H9 (cell line): ENCODE results near the gene DENND1C. TPM values are rescaled to one million over a fixed set of nuclear protein-coding genes. Genes with fewer than 3 reads are reported as not detected.

ENCODE experiments used
- DNase-seq: peaks from one replicate; pipeline ENCODE4 v3.0.0-alpha.2; 2017
- H2AFZ ChIP-seq: one replicate; pipeline ENCODE4 v1.6.1; 2013; ENCODE audit warnings: mild to moderate bottlenecking, low read length, control low read depth, moderate library complexity
- H2AK5ac ChIP-seq: 2 replicates; pipeline ENCODE4 v1.6.1; 2013; ENCODE audit warnings: low read length, control low read depth, mixed read lengths; ENCODE audit not compliant: insufficient read length
- H2BK120ac ChIP-seq: one replicate; pipeline ENCODE4 v1.6.1; 2013; ENCODE audit warnings: low read depth, mild to moderate bottlenecking, low read length, control low read depth, inconsistent platforms; ENCODE audit not compliant: poor library complexity, severe bottlenecking
- H2BK12ac ChIP-seq: 2 replicates; pipeline ENCODE4 v1.6.1; 2013; ENCODE audit warnings: low read length, control low read depth, mixed read lengths, low read depth; ENCODE audit not compliant: insufficient read length
- H2BK15ac ChIP-seq: 2 replicates; pipeline ENCODE4 v1.6.1; 2013; ENCODE audit warnings: low read depth, low read length, control low read depth
- H2BK20ac ChIP-seq: one replicate; pipeline ENCODE4 v1.6.1; 2013; ENCODE audit warnings: low read depth, mild to moderate bottlenecking, low read length, control low read depth, inconsistent platforms; ENCODE audit not compliant: poor library complexity, severe bottlenecking
- H2BK5ac ChIP-seq: 2 replicates; pipeline ENCODE4 v1.6.1; 2013; ENCODE audit warnings: low read length, control low read depth, mixed read lengths; ENCODE audit not compliant: insufficient read length
- H3K14ac ChIP-seq: 2 replicates; pipeline ENCODE4 v1.6.1; 2013; ENCODE audit warnings: low read length, control low read depth; ENCODE audit not compliant: insufficient read depth
- H3K18ac ChIP-seq: 2 replicates; pipeline ENCODE4 v1.6.1; 2013; ENCODE audit warnings: low read depth, mild to moderate bottlenecking, mixed read lengths, low read length, control low read depth; ENCODE audit not compliant: insufficient read length
- H3K23ac ChIP-seq: 2 replicates; pipeline ENCODE4 v1.6.1; 2013; ENCODE audit warnings: low read length, control low read depth, mixed read lengths, low read depth; ENCODE audit not compliant: insufficient read length
- H3K23me2 ChIP-seq: 2 replicates; pipeline ENCODE4 v1.6.1; 2013; ENCODE audit warnings: low read depth, mild to moderate bottlenecking, mixed read lengths, low read length, control low read depth; ENCODE audit not compliant: insufficient read length, poor library complexity, severe bottlenecking
- H3K27ac ChIP-seq: 2 replicates; pipeline ENCODE4 v1.5.1; 2013; ENCODE audit warnings: low read length, control low read depth, mixed read lengths, low read depth; ENCODE audit not compliant: insufficient read length
- H3K27me3 ChIP-seq: 2 replicates; pipeline ENCODE4 v1.6.1; 2013; ENCODE audit warnings: low read length, control low read depth, inconsistent platforms; ENCODE audit not compliant: insufficient read depth
- H3K4ac ChIP-seq: 2 replicates; pipeline ENCODE4 v1.6.1; 2013; ENCODE audit warnings: low read depth, mild to moderate bottlenecking, control low read depth, inconsistent platforms, low read length, moderate library complexity
- H3K4me1 ChIP-seq: 2 replicates; pipeline ENCODE4 v1.6.1; 2013; ENCODE audit warnings: low read length, control low read depth, inconsistent platforms; ENCODE audit not compliant: insufficient read depth
- H3K4me2 ChIP-seq: 2 replicates; pipeline ENCODE4 v1.6.1; 2013; ENCODE audit warnings: low read length, control low read depth, mixed read lengths; ENCODE audit not compliant: insufficient read length, insufficient read depth
- H3K56ac ChIP-seq: 2 replicates; pipeline ENCODE4 v1.6.1; 2013; ENCODE audit warnings: low read depth, mild to moderate bottlenecking, mixed read lengths, low read length, control low read depth; ENCODE audit not compliant: insufficient read length
- H3K79me1 ChIP-seq: 2 replicates; pipeline ENCODE4 v1.6.1; 2013; ENCODE audit warnings: low read depth, mild to moderate bottlenecking, moderate library complexity, low read length, control low read depth, inconsistent platforms; ENCODE audit not compliant: insufficient read depth, poor library complexity, severe bottlenecking
- H3K79me2 ChIP-seq: 2 replicates; pipeline ENCODE4 v1.6.1; 2013; ENCODE audit warnings: low read length, control low read depth, inconsistent platforms; ENCODE audit not compliant: insufficient read depth
- H3K9ac ChIP-seq: 2 replicates; pipeline ENCODE4 v1.6.1; 2013; ENCODE audit warnings: low read length, control low read depth, mixed read lengths; ENCODE audit not compliant: insufficient read length; ENCODE audit errors: extremely low read depth
- H3K9me3 ChIP-seq: one replicate; pipeline ENCODE4 v1.6.1; 2013; ENCODE audit warnings: low read depth, low read length, inconsistent platforms; ENCODE audit not compliant: control insufficient read depth
- H3T11ph ChIP-seq: one replicate; pipeline ENCODE4 v1.6.1; 2013; ENCODE audit warnings: mild to moderate bottlenecking, low read length, control low read depth, inconsistent platforms
- H4K20me1 ChIP-seq: one replicate; pipeline ENCODE4 v1.6.1; 2013; ENCODE audit not compliant: control insufficient read depth, insufficient read length, insufficient read depth
- H4K5ac ChIP-seq: 2 replicates; pipeline ENCODE4 v1.6.1; 2013; ENCODE audit warnings: low read depth, mild to moderate bottlenecking, mixed read lengths, low read length, control low read depth; ENCODE audit not compliant: insufficient read length
- H4K8ac ChIP-seq: replicated peaks from 2 replicates; pipeline ENCODE4 v1.6.1; 2013; ENCODE audit warnings: low read length, control low read depth, mixed read lengths, low read depth; ENCODE audit not compliant: insufficient read length
- H4K91ac ChIP-seq: 2 replicates; pipeline ENCODE4 v1.6.1; 2013; ENCODE audit warnings: low read depth, mild to moderate bottlenecking, moderate library complexity, mixed read lengths, low read length, control low read depth; ENCODE audit not compliant: insufficient read length
- H3K27ac Mint-ChIP-seq, 3 experiments: 2 replicates in 2 of 3; 3 replicates in 1 of 3; pipeline ENCODE4 v1.8.0; 2020 to 2021; ENCODE audit warnings: mixed read lengths in 3 of 3, mild to moderate bottlenecking in 1 of 3, moderate library complexity in 1 of 3
- H3K27me3 Mint-ChIP-seq: 2 replicates; pipeline ENCODE4 v1.8.0; 2021; ENCODE audit warnings: low read depth, mild to moderate bottlenecking, moderate library complexity, mixed read lengths
- H3K36me3 Mint-ChIP-seq, 3 experiments: 2 replicates in 2 of 3; 3 replicates in 1 of 3; pipeline ENCODE4 v1.8.0; 2020 to 2021; ENCODE audit warnings: low read depth in 3 of 3, mixed read lengths in 3 of 3; ENCODE audit not compliant: insufficient read depth in 1 of 3
- H3K4me1 Mint-ChIP-seq, 2 experiments: 2 replicates each; pipeline ENCODE4 v1.8.0; 2020; ENCODE audit warnings: mixed read lengths in 2 of 2
- H3K4me3 Mint-ChIP-seq, 2 experiments: 2 replicates in 1 of 2; 3 replicates in 1 of 2; pipeline ENCODE4 v1.8.0; 2020 to 2021; ENCODE audit warnings: mild to moderate bottlenecking in 2 of 2, mixed read lengths in 2 of 2, moderate library complexity in 1 of 2
- H3K9me3 Mint-ChIP-seq, 2 experiments: 2 replicates in 1 of 2; 3 replicates in 1 of 2; pipeline ENCODE4 v1.8.0; 2020; ENCODE audit warnings: mild to moderate bottlenecking in 2 of 2, mixed read lengths in 2 of 2, moderate library complexity in 1 of 2
- CTCF ChIP-seq: fragments of 200-600 bp; sonication (generic); conservative IDR thresholded peaks from 3 replicates; pipeline ENCODE4 v1.8.0; 2021; ENCODE audit warnings: antibody characterized with exemption, mild to moderate bottlenecking
- WGBS: extraction: QIAGEN DNeasy Blood & Tissue Kit; methylation state at CpG from one replicate; pipeline ENCODE4 v1.1.7; 2013; ENCODE audit warnings: missing lambda C conversion rate, low lambda C conversion rate, mixed read lengths; ENCODE audit not compliant: insufficient read length; ENCODE audit errors: extremely low coverage; 5-methylcytosine and 5-hydroxymethylcytosine counted together
- total RNA-seq: library from RNA; stranded (reverse); gene quantifications from 2 replicates; pipeline ENCODE4 v1.2.1, GENCODE V29; 2021

DENND1C gene
- total RNA-seq, 1 experiment from 2014 or later = 2.4 TPM

GRCh38 chr19:6452223-6452614 is 29.4 kb downstream of the DENND1C start:
- Histone ChIP-seq H4K5ac (no peak overlapping the region), H4K91ac (no peak overlapping the region), H3K9me3 (peaks cover 8% of the 10 kb centered on the region), H2AK5ac (no peak overlapping the region), H3K4me1 (no peaks in the 10 kb centered on the region), H2BK120ac (no peak overlapping the region), H2BK5ac (no peak overlapping the region), H3K4ac (no peak overlapping the region), H3K18ac (no peak overlapping the region), H3K56ac (no peak overlapping the region), H3K27ac (no peak overlapping the region), H4K20me1 (no peaks in the 10 kb centered on the region), H3K27me3 (no peaks in the 10 kb centered on the region), H3K14ac (no peak overlapping the region), H2AFZ (no peak overlapping the region), H3K79me1 (no peaks in the 10 kb centered on the region), H2BK15ac (no peak overlapping the region), H3K9ac (no peak overlapping the region), H3K23me2 (no peaks in the 10 kb centered on the region), H2BK20ac (no peak overlapping the region), H4K8ac (no peak overlapping the region), H3K4me2 (no peak overlapping the region), H3K23ac (no peak overlapping the region), H3T11ph (no peak overlapping the region), H2BK12ac (no peak overlapping the region), H3K79me2 (no peaks in the 10 kb centered on the region)
- no peaks in the 10 kb centered on the region for H3K4me1 Mint-ChIP-seq
- DNase-seq = no peak
- no peak overlapping the region for H3K27ac Mint-ChIP-seq
- peaks cover 6 to 7% of the 10 kb centered on the region in 2 experiments; a peak in 4 of 5 replicates for H3K9me3 Mint-ChIP-seq
- H3K4me3 Mint-ChIP-seq = no peak overlapping the region
- no peaks in the 10 kb centered on the region for H3K27me3 Mint-ChIP-seq
- no CpG with 5 or more reads among the region's 19 CpGs for WGBS
- peaks cover 31 to 53% (median 48%) of the 10 kb centered on the region in 3 experiments for H3K36me3 Mint-ChIP-seq
- TF ChIP-seq CTCF = no peak
